ENCODE data around the gene ANO2.

ANO2 gene

DNA sequence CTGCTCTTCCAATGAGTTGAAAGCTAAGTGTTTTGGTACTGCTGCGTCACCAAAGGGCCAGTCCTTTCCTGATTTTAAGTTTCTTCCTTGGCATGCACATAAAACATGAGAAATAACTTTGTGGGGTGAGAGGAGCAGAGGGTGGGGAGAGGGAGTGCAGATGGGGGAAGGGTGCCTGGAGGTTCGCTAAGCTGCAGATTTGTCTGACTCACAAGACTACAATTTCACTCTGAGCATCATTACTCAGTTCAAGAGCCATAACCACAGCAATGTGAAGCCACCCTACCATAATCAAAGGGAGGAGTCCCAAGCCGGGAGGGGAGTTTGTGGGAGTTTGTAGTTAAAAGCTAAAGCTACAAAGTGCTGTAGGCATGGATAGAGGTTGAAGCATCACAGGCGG is 136.1 kb downstream of the ANO2 start:
- no peak for DNase-seq

- DNase-seq: no peak
Measured at GRCh38 chr12:5807514-5808219, 137.4 kb downstream of the ANO2 start.

GRCh38 chr12:5807090-5807414 is 138.0 kb downstream of the ANO2 start:
- DNase-seq: no peak

DNA sequence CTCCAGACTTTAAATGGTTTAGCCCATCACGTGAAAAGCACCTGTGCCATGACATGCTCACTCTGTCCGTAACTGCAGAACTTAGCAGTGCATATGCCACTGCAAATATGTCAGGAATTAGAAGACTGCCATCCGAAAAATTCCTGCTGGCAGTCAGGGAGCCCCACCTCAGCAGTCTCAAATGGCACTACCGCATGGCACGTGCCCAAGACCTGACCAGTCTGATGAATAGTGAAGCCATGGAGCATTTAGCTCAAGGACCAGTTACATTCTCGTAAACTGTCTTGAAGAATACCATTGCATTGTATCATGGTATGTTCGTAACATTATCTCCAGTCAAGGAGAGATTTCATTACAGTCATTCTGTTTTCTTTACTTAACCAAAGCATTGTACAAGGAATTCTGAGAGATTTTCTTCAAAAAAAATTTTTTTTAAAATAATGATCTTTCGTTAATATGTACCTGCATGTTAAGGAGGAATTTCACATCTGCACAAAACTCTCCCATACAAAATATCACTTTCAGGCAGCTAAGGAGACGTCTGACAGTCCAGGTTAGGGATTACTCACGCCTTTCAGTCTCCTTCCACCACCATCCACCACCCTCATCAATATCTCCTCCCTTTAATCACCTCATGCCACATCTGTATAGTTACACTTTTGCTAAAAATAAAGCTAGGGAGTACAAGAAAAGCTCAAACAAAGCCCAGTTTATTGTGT is 138.5 kb downstream of the ANO2 start:
- no peak for DNase-seq

DNA sequence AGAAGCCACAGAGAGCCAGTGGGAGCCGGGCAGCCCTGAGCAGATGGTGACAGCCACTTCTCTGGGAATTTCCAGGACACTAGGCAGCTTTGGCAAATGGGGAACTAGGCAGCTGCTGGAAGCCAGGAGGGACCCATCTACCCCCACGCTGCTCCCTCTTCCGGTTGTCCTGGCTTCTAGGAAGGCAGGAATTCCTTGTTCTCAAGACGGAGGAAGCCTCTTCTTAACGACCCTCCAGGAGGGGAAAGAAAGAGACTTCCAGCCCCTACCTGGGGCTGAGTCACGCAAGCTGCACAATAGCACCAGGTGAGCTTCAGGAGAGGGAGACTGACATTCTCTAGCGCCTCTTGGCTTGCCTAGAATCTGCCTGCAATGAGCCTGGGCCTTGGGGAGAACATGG is 141.5 kb downstream of the ANO2 start:
- no peak for DNase-seq

- no peak for DNase-seq
Measured at GRCh38 chr12:5798242-5799015, 146.6 kb downstream of the ANO2 start.

GRCh38 chr12:5797661-5798060 is 147.4 kb downstream of the ANO2 start:
- no peak for DNase-seq

DNA sequence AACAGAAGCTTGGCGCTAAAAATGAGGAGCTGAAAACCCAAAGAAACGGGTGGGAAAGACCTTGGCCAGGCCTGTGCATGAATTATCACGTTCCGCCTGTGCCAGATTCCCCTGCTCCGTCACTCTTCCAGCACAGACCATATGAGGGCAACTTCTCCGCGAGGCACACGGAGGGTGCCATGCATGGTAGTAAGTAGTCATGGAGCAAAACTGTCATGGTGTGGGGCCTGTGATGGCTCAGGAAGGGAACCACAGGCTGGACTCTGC is 148.2 kb downstream of the ANO2 start:
- DNase-seq: no peak

- peak; percentile 4 for DNase-seq
Measured at GRCh38 chr12:5796171-5796958, 148.7 kb downstream of the ANO2 start.

- DNase-seq: no peak
Measured at GRCh38 chr12:5794156-5794555, 150.9 kb downstream of the ANO2 start.

GRCh38 chr12:5792343-5792742 is 152.7 kb downstream of the ANO2 start:
- no peak for DNase-seq

GRCh38 chr12:5789469-5789968 is 155.5 kb downstream of the ANO2 start:
- DNase-seq: no peak

- DNase-seq: no peak
Measured at GRCh38 chr12:5787828-5788227, 157.2 kb downstream of the ANO2 start.

DNA sequence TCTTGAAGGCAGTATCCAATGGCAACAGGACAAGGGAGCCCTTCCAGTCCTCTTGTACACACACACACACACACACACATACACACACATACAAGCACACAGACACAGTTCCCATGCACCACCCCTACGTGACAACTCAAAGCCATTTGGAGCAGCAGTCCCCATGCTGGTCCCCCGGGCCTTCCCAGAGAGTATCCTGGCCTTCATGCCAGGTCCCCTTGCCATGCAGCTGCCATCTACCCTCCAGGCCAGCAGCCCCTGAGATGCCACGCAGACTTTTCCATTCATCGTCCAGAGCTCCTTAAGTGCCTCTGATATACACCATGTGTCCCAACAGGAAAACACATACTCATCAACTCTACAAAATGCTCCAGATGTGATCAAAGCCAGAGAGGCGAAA is 159.5 kb downstream of the ANO2 start:
- DNase-seq: no peak

DNA sequence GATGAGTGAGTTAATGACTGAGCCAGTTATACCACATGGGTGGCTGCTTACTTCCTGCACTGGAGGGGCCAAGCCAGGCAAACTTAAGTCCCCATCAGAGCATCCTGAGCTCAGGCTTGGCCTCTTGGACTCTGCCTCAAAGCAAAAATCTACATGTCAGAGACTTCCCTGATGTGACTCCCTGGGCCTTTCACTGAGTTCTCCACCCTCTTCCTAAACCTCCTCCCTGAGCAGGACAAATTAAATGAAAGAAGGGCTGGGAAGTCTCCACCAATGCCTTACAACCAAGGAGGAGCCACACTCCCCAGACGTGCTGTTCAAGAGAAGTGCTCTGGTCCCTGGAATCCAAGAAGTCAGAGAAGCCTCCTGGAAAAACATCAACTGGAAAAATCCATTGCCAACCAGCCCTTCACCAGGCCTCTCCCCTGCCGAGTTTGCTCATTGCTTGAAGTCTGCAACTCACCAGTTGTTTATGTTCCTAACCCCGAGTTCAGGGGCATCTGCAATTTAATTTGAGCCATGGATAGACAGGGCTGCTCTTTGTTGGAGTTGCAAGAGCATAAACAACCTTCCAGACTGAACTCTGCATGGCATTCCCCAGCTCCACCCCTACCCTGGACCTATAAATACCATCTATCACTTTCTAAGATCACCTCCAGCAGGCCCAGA is 160.5 kb downstream of the ANO2 start:
- no peak for DNase-seq

DNA sequence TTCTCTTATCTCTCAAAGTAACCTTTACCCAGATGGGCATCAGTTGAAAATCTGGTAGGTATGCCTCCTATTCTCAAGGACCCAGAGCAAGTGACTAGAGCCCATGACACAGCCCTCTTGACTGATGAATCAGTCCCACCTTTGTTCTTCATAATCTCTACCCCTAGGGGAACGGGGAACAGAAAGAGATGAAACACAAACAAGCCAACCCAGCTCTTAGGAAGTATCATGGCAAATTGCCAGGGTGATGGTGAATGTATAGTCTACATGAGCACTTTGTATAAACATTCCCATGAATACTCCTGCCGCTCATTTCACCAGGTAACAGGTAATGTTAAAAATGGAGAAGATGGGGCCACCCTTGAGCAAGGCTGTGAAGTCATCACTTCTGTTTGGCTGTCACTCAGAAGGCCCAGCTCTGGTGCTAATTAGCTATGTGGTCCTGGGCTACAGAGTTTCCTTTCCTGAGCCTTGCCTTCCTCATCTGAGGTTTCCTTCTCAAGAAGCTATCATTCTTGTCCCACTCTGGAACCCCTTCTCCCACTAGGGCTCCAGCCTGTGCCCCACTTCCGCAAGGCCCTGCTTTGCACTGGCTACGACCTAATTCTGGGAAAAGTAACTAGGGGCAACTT is 161.7 kb downstream of the ANO2 start:
- DNase-seq: no peak

DNA sequence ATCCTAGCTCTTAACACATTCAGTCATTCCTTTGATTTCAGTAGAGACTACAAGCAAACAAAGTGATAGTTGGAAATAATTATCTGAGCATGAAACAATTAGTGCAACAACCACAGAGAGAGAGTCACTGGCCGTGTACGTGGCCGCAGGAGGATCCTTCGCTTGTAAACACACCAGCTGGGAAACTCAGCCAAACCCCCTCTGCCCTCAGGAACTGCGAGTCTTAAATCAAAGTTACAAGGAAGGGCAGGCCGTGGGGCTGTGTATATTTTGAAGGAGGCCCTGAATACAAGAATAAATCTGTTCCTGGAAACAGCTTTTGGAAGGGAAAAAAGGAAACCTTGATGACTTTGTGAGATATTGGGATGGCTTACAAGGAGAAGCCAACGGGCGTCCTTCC is 164.5 kb downstream of the ANO2 start:
- no peak for DNase-seq

DNA sequence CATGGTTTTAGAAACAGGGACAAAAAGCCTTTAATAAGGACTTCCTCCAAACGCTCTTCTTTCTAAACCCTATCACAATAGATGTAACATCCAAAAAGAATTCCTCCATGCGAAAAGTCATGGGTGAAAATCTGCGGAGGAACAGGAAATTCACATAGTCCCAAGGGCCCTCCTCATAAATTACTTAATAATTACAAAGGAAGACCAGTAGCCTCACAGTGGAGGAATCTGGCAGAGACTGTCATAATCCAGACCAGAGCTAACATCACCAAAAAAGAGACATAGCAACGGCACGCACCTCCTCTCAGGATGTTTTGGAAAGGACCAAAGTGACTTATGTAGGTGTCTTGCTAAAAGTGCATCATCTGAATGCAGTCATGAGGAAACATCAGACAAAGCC is 165.7 kb downstream of the ANO2 start:
- DNase-seq: no peak

DNA sequence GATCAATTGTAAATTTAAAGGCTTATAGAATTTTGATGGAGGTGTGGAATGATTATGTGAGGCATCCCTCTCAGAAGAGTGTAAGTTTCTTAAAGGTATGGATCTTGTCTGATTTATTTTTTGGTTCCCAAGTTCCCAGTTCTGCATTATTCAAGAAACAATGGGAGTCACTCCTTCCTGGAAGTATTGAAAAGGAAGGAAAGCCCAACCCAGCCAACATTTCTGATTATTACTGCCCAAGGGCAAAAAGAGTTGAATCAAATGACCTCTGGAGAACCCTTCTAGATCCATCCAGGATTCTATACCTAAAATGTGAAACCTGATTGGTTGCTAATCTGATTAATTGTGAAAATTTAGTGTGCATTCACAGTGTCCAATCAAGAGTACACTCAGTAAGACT is 166.2 kb downstream of the ANO2 start:
- no peak for DNase-seq

DNA sequence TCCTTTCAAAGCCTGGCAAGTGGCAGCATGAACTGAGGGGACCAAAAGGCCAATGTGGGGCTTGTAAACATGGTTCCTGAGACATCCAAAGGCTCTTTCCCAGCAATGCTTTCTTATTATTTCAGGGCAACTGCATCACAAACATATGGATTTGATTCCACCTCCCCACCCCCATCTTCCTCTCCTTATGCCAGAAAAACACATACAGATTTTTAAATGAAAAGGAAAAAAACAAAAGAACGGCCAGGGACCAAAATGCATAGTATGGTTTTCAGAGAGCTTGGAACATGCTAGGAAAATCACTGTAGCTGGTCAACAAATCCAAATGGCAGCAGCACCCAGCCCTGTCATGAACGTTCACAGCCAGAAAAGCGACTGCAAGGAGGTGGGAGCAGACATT is 167.6 kb downstream of the ANO2 start:
- DNase-seq: no peak

- DNase-seq: no peak
Measured at GRCh38 chr12:5776091-5776490, 169.0 kb downstream of the ANO2 start.

- DNase-seq: no peak
Measured at GRCh38 chr12:5773550-5773949, 171.5 kb downstream of the ANO2 start.
